ENCODE results near the gene MED25. TPM values are rescaled to one million over a fixed set of nuclear protein-coding genes. Genes with fewer than 3 reads are reported as not detected.
A peak's percentile ranks its signal among the peaks of the same experiment; 100 is the strongest.

MED25 gene
- total RNA-seq, 4 donors from 2014 or later = 14.4 to 32.2 (median 19.6) TPM

- TF ChIP-seq CTCF (IDR thresholded peaks at IDR 0.05) = no peak
- ATAC-seq (ENCODE audit: low FRiP score) (no peak), DNase-seq (ENCODE audit: low spot score) (no peak)
Observed at GRCh38 chr19:49775742-49776370, 42.2 kb upstream of the MED25 start.

GRCh38 chr19:49776371-49776764 lies 41.7 kb upstream of the MED25 start:
- no peak for TF ChIP-seq CTCF (IDR thresholded peaks at IDR 0.05)
- ATAC-seq (ENCODE audit: low FRiP score) (no peak), DNase-seq (ENCODE audit: low spot score) (no peak)

- TF ChIP-seq CTCF (IDR thresholded peaks at IDR 0.05) = no peak
- ATAC-seq (ENCODE audit: low FRiP score) (no peak), DNase-seq (ENCODE audit: low spot score) (no peak)
Observed at GRCh38 chr19:49779731-49780555, 38.1 kb upstream of the MED25 start.

- DNase-seq (ENCODE audit: low spot score) (no peak), ATAC-seq (ENCODE audit: low FRiP score) (no peak)
- TF ChIP-seq CTCF (IDR thresholded peaks at IDR 0.05) = no peak
Observed at GRCh38 chr19:49780861-49781260, 37.2 kb upstream of the MED25 start.

GRCh38 chr19:49781394-49781793 lies 36.7 kb upstream of the MED25 start:
- TF ChIP-seq CTCF (IDR thresholded peaks at IDR 0.05) = no peak
- DNase-seq (ENCODE audit: low spot score) (no peak), ATAC-seq (ENCODE audit: low FRiP score) (no peak)

GRCh38 chr19:49782515-49782914 lies 35.6 kb upstream of the MED25 start:
- TF ChIP-seq CTCF (IDR thresholded peaks at IDR 0.05) = no peak
- ATAC-seq (ENCODE audit: low FRiP score) = no peak
- no peak for DNase-seq (ENCODE audit: low spot score)

GRCh38 chr19:49786376-49786820 lies 31.7 kb upstream of the MED25 start:
- no peak for TF ChIP-seq CTCF (IDR thresholded peaks at IDR 0.05)
- DNase-seq (ENCODE audit: low spot score) (no peak), ATAC-seq (ENCODE audit: low FRiP score) (peak; percentile 36)

Data from omental fat pad (tissue), 4 donors.